Measurements from ENCODE around the gene TNIP2. TPM values are rescaled to one million over a fixed set of nuclear protein-coding genes. Genes with fewer than 3 reads are reported as not detected.

The TNIP2 gene
- total and polyA plus RNA-seq, 2 of the 13 experiments (the other 11 are each of a cell fraction or from before 2014, with no cell fraction given): 25.6 to 38.0 TPM

- no peak for TF ChIP-seq ZNF704 (CRISPR knock-in tag; IDR thresholded peaks at IDR 0.05; ENCODE audit: borderline replicate concordance)
- TF ChIP-seq, protein P1, sequence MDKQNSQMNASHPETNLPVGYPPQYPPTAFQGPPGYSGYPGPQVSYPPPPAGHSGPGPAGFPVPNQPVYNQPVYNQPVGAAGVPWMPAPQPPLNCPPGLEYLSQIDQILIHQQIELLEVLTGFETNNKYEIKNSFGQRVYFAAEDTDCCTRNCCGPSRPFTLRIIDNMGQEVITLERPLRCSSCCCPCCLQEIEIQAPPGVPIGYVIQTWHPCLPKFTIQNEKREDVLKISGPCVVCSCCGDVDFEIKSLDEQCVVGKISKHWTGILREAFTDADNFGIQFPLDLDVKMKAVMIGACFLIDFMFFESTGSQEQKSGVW (CRISPR knock-in tag; IDR thresholded peaks at IDR 0.05; ENCODE audit: borderline replicate concordance): 0 out of 2 replicates have a peak, but pooled peaks have one; percentile 62
- TF ChIP-seq SKI (IDR thresholded peaks at IDR 0.05; ENCODE audit: partially characterized antibody): peak; percentile 8
- no peak for TF ChIP-seq ZNF598 (CRISPR knock-in tag; IDR thresholded peaks at IDR 0.05; ENCODE audit: borderline replicate concordance)
- TF ChIP-seq ZFP36L2 (CRISPR knock-in tag; IDR thresholded peaks at IDR 0.05): no peak
- no peak for TF ChIP-seq HMGA1 (CRISPR knock-in tag; conservative IDR thresholded peaks at IDR 0.05)
- TF ChIP-seq ZNF614 (CRISPR knock-in tag; IDR thresholded peaks at IDR 0.05; ENCODE audit: borderline replicate concordance): peak; percentile 68; the same call in 1 of the 2 replicates
- TF ChIP-seq SOX13 (IDR thresholded peaks at IDR 0.05): no peak
- peak in 1 of 2 experiments; percentile 49; a peak in 2 of 4 replicates for TF ChIP-seq SOX13 (CRISPR knock-in tag; conservative IDR thresholded peaks at IDR 0.05 in 1 of 2, IDR thresholded peaks at IDR 0.05 in 1 of 2)
- peak; percentile 41; the same call in 1 of the 2 replicates for TF ChIP-seq KMT2B (CRISPR knock-in tag; IDR thresholded peaks at IDR 0.05)
- peak; percentile 30; the same call in 1 of the 2 replicates for TF ChIP-seq SP140L (CRISPR knock-in tag; IDR thresholded peaks at IDR 0.05; ENCODE audit: borderline replicate concordance)
- TF ChIP-seq NRL (CRISPR knock-in tag; IDR thresholded peaks at IDR 0.05; ENCODE audit: borderline replicate concordance): no peak; the same call in none of the 2 replicates
- no peak for TF ChIP-seq GRHL1 (CRISPR knock-in tag; conservative IDR thresholded peaks at IDR 0.05)
- TF ChIP-seq RFX5 (IDR thresholded peaks at IDR 0.05; ENCODE audit: low read depth, low read length): no peak
- TF ChIP-seq KDM5B (CRISPR knock-in tag; IDR thresholded peaks at IDR 0.05; ENCODE audit: borderline replicate concordance): peak; percentile 63; the same call in 1 of the 2 replicates
- TF ChIP-seq UBTF (CRISPR knock-in tag; IDR thresholded peaks at IDR 0.05): peak; percentile 76; the same call in 1 of the 2 replicates
- peak; percentile 33; the same call in 1 of the 2 replicates for TF ChIP-seq SOX5 (CRISPR knock-in tag; IDR thresholded peaks at IDR 0.05; ENCODE audit: borderline replicate concordance)
These were observed 37.7 kb upstream of the TNIP2 start (continued) for GRCh38 chr4:2793586-2794485.
